NB4 (cell line): ENCODE data around the gene RTN4.

Source experiments
- CTCF ChIP-seq: IDR thresholded peaks from one replicate; pipeline ENCODE4 v1.5.1; 2012; ENCODE audit warnings: low read depth, low read length
- MAX ChIP-seq: IDR thresholded peaks from 2 replicates; pipeline ENCODE4 v1.6.1; 2011; ENCODE audit warnings: low read depth, low read length
- MYC ChIP-seq: IDR thresholded peaks from 2 replicates; pipeline ENCODE4 v1.6.1; 2011; ENCODE audit warnings: low read depth, low read length
- POLR2A ChIP-seq: IDR thresholded peaks from 2 replicates; pipeline ENCODE4 v1.6.1; 2011; ENCODE audit warnings: mild to moderate bottlenecking; ENCODE audit not compliant: insufficient read length; ENCODE audit errors: extremely low read depth

DNA sequence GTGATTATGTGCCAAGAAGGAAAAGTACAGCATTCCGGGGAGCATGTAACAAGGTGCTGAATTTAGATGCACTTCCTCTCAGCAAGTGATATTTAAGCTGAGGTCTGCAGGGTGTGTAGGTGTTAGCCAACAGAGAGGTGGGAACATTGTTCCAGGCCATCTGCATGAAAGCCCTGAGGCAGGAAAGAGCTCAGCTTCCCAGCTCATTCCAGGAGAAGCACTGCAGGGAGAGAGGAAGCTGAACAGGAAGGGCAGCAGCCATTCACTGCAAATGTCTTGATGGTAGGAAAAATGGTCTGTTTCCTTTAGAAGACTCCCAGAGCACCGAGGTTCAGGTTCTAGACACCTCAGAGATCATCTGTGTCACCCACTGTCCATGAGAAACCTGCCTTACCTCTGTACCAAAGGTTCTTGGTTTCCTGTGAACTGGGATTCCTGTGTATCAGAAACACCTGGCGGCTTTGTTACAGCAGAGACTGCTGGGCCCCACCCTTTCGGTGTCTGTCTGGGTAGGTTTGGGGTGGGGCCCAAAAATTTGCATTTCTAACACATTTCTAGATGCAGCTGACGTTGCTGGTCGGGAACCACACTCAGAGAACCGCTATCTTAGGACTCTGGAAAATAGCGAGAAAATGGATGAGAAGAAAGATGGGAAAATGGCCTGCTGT lies 84.0 kb downstream of the RTN4 start:
- no peak for TF ChIP-seq CTCF
- TF ChIP-seq MYC, result no peak
- TF ChIP-seq MAX, result no peak
- no peak for TF ChIP-seq POLR2A
